ENCODE measurements around the gene BRSK2. TPM values are rescaled to one million over a fixed set of nuclear protein-coding genes. Genes with fewer than 3 reads are reported as not detected.

Gene BRSK2
- polyA plus RNA-seq, 2 donors = 0.90 to 1.1 TPM

DNA sequence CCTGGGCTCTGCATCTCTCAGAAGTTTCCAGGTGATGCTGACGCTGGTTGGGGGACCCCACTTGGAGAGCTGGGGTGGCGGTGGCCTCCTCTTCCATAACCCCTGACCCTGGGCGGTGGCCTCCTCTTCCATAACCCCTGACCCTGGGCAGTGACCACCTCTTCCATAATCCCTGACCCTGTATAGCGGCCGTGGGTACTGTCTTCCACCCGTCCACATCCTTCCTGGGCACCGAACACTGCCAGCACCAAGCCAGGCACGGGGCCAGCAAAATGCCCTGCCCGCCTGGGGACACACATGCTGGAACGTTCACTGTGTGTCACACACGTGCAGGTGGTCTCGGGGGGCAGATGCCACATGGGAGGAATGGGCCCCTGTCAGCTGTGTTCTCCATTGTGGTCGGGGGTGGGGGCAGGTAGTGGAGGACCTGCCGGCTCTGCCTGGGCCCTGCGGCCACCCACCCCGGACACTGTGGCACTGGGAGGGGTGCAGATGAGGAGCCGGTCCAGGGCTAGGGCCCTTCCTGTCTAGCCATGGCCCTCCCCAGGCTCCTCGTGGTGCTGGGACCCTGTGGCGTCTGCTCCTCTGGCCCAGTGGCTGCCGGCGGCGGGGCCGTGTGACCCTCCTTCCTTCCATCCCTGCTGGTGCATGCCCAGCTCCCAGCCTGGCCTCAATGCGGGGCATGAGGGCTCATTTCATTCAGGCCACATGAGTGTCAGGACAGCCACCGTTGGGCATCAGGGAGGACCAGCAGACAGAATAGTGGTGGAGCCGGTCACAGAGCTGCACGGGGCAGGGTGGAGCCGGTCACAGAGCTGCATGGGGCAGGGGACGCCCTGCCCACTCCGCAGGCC, 10.8 kb downstream of the BRSK2 start:
- no peaks in the 10 kb centered on the region for H3K27me3 ChIP-seq (ENCODE audit: control insufficient read depth in 1 of 2, insufficient read depth in 2 of 2, low read length in 2 of 2)
- H3K36me3 ChIP-seq (ENCODE audit: control insufficient read depth in 2 of 2, insufficient read depth in 2 of 2, low read length in 1 of 2) = no peaks in the 10 kb centered on the region

DNA sequence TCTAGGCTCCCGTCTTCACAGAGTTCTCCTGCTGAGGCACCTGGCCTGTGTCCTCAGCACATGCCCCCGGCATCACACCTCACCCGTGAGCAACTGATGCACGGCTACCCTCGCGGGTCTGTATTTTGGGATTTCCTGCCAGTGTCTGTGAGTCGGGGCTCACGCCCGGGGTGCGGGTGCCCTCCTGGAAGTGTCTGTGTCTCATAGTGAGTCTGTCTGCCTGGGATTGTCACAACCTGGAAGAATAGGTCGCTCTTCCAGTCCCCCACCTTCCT, 11.4 kb downstream of the BRSK2 start:
- Histone ChIP-seq H3K9me3 (ENCODE audit: control insufficient read depth in 2 of 2, insufficient read depth in 1 of 2, low read depth in 1 of 2, low read length in 1 of 2) (no peaks in the 10 kb centered on the region), H3K27me3 (ENCODE audit: control insufficient read depth in 1 of 2, insufficient read depth in 2 of 2, low read length in 2 of 2) (no peaks in the 10 kb centered on the region), H3K27ac (ENCODE audit: low read depth in 2 of 2, low read length in 1 of 2) (no peak overlapping the region), H3K36me3 (ENCODE audit: control insufficient read depth in 2 of 2, insufficient read depth in 2 of 2, low read length in 1 of 2) (no peaks in the 10 kb centered on the region), H3K4me1 (ENCODE audit: control insufficient read depth in 2 of 2, insufficient read depth in 2 of 2, low read length in 1 of 2) (no peaks in the 10 kb centered on the region), H3K4me3 (ENCODE audit: low read depth in 1 of 2, low read length in 2 of 2) (no peak overlapping the region)
- WGBS, 2 donors = 74 to 78% methylated on average over 11 of the region's 11 CpGs

More for the DNA sequence above, 10.8 kb downstream of the BRSK2 start:
- Histone ChIP-seq H3K9me3 (ENCODE audit: control insufficient read depth in 2 of 2, insufficient read depth in 1 of 2, low read depth in 1 of 2, low read length in 1 of 2) (no peaks in the 10 kb centered on the region), H3K4me3 (ENCODE audit: low read depth in 1 of 2, low read length in 2 of 2) (no peak overlapping the region), H3K27ac (ENCODE audit: low read depth in 2 of 2, low read length in 1 of 2) (no peak overlapping the region), H3K4me1 (ENCODE audit: control insufficient read depth in 2 of 2, insufficient read depth in 2 of 2, low read length in 1 of 2) (no peaks in the 10 kb centered on the region)
- 80 to 83% methylated on average over 27 to 30 of the region's 30 CpGs for WGBS, 2 donors

DNA sequence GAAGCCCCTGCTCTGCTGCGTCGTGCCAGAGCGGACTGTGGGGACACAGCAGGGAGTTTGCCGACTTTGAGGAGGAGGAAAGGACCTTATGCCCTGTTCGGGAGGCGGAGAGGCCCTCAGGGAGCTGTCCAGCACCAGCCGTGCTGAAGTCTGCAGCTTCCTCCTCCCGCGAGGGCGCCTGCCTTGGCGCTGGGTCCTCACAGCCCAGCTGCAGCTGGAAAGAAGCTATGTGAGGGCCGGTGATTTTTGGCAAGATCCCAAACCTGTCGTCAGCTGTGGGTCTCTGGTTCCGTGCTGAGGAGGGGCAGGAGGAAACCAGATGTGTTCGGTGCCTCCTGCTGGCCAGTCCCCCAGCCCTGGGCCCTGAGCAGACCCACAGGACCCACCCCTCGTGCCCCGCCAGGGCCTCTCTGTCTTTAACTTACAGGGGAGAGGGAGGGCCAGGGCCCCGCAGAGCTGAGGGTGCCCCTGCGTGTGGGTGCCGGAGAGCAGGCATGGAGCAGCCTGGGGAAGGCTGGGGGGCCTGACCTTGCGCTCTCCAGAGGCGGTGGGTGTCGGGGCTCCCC, 12.0 kb downstream of the BRSK2 start:
- Histone ChIP-seq H3K27me3 (ENCODE audit: control insufficient read depth in 1 of 2, insufficient read depth in 2 of 2, low read length in 2 of 2) (no peaks in the 10 kb centered on the region), H3K36me3 (ENCODE audit: control insufficient read depth in 2 of 2, insufficient read depth in 2 of 2, low read length in 1 of 2) (no peaks in the 10 kb centered on the region), H3K27ac (ENCODE audit: low read depth in 2 of 2, low read length in 1 of 2) (no peak overlapping the region), H3K4me1 (ENCODE audit: control insufficient read depth in 2 of 2, insufficient read depth in 2 of 2, low read length in 1 of 2) (no peaks in the 10 kb centered on the region), H3K4me3 (ENCODE audit: low read depth in 1 of 2, low read length in 2 of 2) (no peak overlapping the region), H3K9me3 (ENCODE audit: control insufficient read depth in 2 of 2, insufficient read depth in 1 of 2, low read depth in 1 of 2, low read length in 1 of 2) (no peaks in the 10 kb centered on the region)
- WGBS, 2 donors = 23 to 27% methylated on average over 19 to 23 of the region's 23 CpGs

DNA sequence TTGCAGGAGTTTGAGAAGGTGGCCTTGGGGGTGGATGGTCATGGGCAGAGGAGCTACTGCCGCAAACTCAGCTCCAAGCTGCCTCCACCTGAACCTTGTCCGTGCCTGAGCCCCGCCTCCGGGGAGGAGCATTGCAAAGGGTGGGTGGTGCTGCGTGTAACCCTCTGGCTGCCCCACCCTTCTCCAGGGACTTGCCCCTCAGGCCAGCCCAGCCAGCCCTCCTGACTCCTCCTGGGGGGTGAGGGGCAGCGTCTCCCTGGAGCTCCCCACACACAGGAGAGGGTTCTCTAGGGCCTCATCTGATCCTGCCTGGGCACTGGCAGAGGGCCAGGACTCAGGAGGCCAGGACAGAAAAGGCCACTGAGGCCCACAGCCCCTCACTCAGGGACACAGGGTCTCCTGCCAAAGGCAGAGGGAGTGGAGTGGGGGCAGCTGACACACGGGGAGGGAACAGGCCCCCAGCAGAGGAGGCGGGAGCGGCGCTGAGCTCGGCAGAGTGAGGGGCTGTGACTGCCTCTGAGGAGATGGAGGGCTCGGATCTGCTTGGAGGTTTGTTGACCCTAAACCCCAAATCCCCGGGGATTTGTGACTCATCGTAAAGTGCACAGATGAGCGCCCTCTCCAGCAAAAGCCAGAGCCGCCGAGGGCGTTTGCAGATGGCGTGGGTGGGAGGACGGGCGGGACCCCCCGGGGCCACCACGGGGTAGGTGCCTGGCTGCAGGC, 12.8 kb downstream of the BRSK2 start:
- WGBS, 2 donors = 62 to 65% methylated on average over 22 to 23 of the region's 23 CpGs
- Histone ChIP-seq H3K9me3 (ENCODE audit: control insufficient read depth in 2 of 2, insufficient read depth in 1 of 2, low read depth in 1 of 2, low read length in 1 of 2) (no peaks in the 10 kb centered on the region), H3K36me3 (ENCODE audit: control insufficient read depth in 2 of 2, insufficient read depth in 2 of 2, low read length in 1 of 2) (no peaks in the 10 kb centered on the region), H3K27me3 (ENCODE audit: control insufficient read depth in 1 of 2, insufficient read depth in 2 of 2, low read length in 2 of 2) (no peaks in the 10 kb centered on the region), H3K4me1 (ENCODE audit: control insufficient read depth in 2 of 2, insufficient read depth in 2 of 2, low read length in 1 of 2) (no peaks in the 10 kb centered on the region), H3K27ac (ENCODE audit: low read depth in 2 of 2, low read length in 1 of 2) (no peak overlapping the region), H3K4me3 (ENCODE audit: low read depth in 1 of 2, low read length in 2 of 2) (no peak overlapping the region)

DNA sequence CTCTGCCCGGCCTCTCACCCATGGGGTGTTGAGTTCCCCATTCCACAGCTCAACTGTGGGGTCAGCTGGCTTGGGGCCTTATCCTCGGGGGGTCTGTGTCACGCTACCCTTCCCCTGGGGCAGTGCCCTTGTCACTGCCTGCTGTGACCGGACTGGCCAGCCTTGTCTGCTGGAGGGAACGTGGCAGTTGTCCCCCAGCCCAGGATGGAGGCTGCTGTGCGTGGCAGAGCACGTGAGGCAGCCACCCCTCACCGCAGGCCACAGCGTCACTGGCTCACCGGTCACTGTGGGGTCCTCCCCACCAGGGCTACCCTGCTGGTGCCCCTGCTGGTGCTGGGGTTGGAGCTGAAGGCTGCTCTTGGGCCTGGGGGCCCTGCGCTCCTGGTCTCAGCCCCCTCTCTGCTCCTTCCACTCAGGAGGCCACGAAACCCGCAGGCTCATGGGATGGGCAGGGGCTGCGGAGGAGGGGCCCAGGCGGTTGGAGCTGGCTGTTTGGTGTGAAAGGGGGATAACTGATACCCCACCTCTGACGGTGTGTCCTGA, 13.4 kb downstream of the BRSK2 start:
- Histone ChIP-seq H3K36me3 (ENCODE audit: control insufficient read depth in 2 of 2, insufficient read depth in 2 of 2, low read length in 1 of 2) (no peaks in the 10 kb centered on the region), H3K27me3 (ENCODE audit: control insufficient read depth in 1 of 2, insufficient read depth in 2 of 2, low read length in 2 of 2) (no peaks in the 10 kb centered on the region), H3K27ac (ENCODE audit: low read depth in 2 of 2, low read length in 1 of 2) (no peak overlapping the region), H3K4me3 (ENCODE audit: low read depth in 1 of 2, low read length in 2 of 2) (no peak overlapping the region), H3K9me3 (ENCODE audit: control insufficient read depth in 2 of 2, insufficient read depth in 1 of 2, low read depth in 1 of 2, low read length in 1 of 2) (no peaks in the 10 kb centered on the region), H3K4me1 (ENCODE audit: control insufficient read depth in 2 of 2, insufficient read depth in 2 of 2, low read length in 1 of 2) (no peaks in the 10 kb centered on the region)
- 81 to 87% methylated on average over 16 of the region's 16 CpGs for WGBS, 2 donors

DNA sequence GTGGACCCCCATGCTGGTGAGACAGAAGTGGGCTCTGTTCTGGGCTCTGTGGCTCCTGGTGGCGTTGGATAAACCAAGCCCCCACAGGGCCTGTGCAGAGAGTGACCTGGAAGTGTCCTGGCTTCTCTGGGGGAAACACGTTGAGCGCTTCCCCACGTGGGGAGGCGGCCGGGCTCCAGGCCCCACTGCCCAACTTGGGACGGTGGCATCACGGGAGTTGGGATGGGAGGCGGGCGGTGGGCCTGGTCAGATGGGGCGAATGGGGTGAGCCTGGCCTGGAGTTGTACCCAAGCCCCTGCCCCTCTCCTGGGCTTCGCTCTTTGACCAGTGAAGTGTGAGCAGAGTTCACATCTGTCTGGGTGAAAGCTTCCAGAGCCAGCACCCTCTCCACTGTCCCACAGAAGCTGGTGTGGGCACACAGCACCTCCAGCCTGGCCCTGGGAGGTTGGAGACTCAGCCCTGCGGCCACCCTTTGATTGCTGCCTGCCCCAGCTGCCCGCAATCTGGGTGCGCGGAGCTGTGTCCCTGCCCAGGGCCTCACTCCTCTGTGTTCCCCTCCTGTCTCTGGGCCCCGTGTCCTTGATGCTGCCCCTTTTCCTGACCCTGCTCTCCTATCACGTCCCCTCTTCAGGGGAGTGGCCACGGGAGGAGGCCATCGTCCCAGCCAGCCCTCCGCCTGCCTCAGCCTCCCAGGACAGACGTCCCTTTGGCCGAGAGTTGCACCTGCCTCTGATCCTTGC, 14.2 kb downstream of the BRSK2 start:
- 77 to 78% methylated on average over 23 of the region's 23 CpGs for WGBS, 2 donors
- no peaks in the 10 kb centered on the region for H3K27me3 ChIP-seq (ENCODE audit: control insufficient read depth in 1 of 2, insufficient read depth in 2 of 2, low read length in 2 of 2)
- no peaks in the 10 kb centered on the region for H3K36me3 ChIP-seq (ENCODE audit: control insufficient read depth in 2 of 2, insufficient read depth in 2 of 2, low read length in 1 of 2)
- H3K4me1 ChIP-seq (ENCODE audit: control insufficient read depth in 2 of 2, insufficient read depth in 2 of 2, low read length in 1 of 2) = no peaks in the 10 kb centered on the region
- no peak overlapping the region for H3K27ac ChIP-seq (ENCODE audit: low read depth in 2 of 2, low read length in 1 of 2)
- H3K4me3 ChIP-seq (ENCODE audit: low read depth in 1 of 2, low read length in 2 of 2) = no peak overlapping the region
- no peaks in the 10 kb centered on the region for H3K9me3 ChIP-seq (ENCODE audit: control insufficient read depth in 2 of 2, insufficient read depth in 1 of 2, low read depth in 1 of 2, low read length in 1 of 2)

DNA sequence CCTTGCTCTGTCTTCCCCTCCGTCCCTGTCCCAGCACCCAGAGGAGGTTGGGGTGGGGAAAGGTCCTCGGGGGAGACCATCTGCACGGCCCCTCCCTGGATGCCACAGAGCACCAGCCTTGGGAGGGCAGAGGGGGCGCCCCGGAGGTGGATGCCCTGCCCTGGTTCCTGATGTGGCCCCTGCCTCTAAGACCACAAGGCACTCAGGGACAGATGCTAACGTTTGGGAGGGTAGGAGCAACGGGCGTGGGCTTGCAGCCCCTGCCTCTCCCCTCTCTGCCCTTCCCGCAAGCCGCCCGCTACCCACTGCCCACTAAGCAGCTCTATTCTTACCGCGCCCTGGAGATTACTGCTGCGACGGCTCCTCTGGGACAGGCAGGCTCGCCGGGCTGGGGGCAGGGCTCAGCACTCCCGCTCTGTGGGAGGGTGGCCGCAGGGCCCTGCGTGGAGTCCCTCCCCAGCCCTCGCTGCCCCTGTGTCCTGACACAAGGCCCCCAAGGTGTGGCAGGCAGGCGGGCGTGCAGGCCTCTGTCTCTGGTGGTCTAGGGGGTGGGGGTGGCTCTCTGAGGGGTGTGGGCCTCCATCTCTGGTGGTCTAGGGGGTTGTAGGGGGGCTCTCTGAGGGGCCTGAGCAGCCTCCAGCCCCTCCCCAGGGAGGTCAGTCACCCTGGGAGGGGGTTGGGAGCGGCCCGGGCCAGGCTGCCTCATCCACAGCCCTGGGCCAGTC, 14.9 kb downstream of the BRSK2 start:
- Histone ChIP-seq H3K36me3 (ENCODE audit: control insufficient read depth in 2 of 2, insufficient read depth in 2 of 2, low read length in 1 of 2) (no peaks in the 10 kb centered on the region), H3K27me3 (ENCODE audit: control insufficient read depth in 1 of 2, insufficient read depth in 2 of 2, low read length in 2 of 2) (no peaks in the 10 kb centered on the region), H3K4me3 (ENCODE audit: low read depth in 1 of 2, low read length in 2 of 2) (no peak overlapping the region), H3K4me1 (ENCODE audit: control insufficient read depth in 2 of 2, insufficient read depth in 2 of 2, low read length in 1 of 2) (no peaks in the 10 kb centered on the region), H3K9me3 (ENCODE audit: control insufficient read depth in 2 of 2, insufficient read depth in 1 of 2, low read depth in 1 of 2, low read length in 1 of 2) (no peaks in the 10 kb centered on the region), H3K27ac (ENCODE audit: low read depth in 2 of 2, low read length in 1 of 2) (no peak overlapping the region)
- WGBS, 2 donors = 64 to 67% methylated on average over 25 of the region's 25 CpGs

DNA sequence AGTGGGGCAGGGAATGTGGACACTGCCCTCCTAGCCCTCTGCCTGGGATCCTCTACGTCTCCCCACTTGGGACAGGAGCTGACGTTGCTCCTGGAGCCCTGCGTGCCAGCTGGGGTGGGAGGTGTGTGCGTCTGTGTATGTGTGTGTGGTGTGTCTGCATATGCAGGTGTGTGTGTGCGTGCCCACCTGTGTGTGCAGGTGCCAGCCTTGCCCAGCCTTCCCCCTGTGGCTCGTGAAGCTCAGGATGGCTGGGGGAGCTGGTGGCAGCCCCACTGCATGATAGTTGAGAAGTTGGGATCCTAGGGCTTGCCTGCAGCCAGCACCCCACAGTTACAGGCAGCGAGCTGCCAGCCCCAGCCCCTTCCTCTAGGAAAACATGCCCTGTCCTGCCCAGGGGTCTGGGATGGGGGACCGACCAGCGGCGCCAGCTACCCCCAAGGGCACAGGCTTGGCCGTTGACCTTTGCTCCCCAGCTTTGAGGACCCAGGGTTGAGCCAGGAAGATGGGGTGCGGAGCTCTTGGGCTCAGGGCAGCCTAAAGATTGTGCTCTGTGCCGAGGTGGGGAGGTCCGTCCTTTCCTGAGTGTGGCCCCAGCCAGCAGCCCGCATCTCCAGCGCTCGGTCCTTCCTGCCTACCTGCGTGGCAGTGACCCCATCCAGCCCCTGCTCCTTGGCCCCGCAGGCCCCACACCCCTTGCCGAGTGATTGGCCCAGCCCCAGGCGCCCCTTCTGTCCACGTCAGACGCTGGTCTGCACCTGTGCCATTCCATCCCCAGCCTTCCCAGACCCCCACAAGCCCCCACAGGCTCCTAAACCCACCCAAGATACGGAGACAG, 15.7 kb downstream of the BRSK2 start:
- H3K4me3 ChIP-seq (ENCODE audit: low read depth in 1 of 2, low read length in 2 of 2) = no peak overlapping the region
- WGBS, 2 donors = 77 to 80% methylated on average over 23 to 24 of the region's 24 CpGs
- H3K27ac ChIP-seq (ENCODE audit: low read depth in 2 of 2, low read length in 1 of 2) = no peak overlapping the region
- peaks cover 0 to 1% of the 10 kb centered on the region in 2 donors for H3K9me3 ChIP-seq (ENCODE audit: control insufficient read depth in 2 of 2, insufficient read depth in 1 of 2, low read depth in 1 of 2, low read length in 1 of 2)
- no peaks in the 10 kb centered on the region for H3K36me3 ChIP-seq (ENCODE audit: control insufficient read depth in 2 of 2, insufficient read depth in 2 of 2, low read length in 1 of 2)
- H3K4me1 ChIP-seq (ENCODE audit: control insufficient read depth in 2 of 2, insufficient read depth in 2 of 2, low read length in 1 of 2) = no peaks in the 10 kb centered on the region
- no peaks in the 10 kb centered on the region for H3K27me3 ChIP-seq (ENCODE audit: control insufficient read depth in 1 of 2, insufficient read depth in 2 of 2, low read length in 2 of 2)

Data from esophagus (tissue), 2 donors.